GM19043 (cell line): ENCODE data around the gene MAEA.

Source experiments
- ATAC-seq: cut with Tn5 transposase; IDR thresholded peaks from one replicate; pipeline ENCODE4 v1.9.1; 2021; ENCODE audit warnings: low read depth; ENCODE audit not compliant: unreplicated experiment

The MAEA gene

DNA sequence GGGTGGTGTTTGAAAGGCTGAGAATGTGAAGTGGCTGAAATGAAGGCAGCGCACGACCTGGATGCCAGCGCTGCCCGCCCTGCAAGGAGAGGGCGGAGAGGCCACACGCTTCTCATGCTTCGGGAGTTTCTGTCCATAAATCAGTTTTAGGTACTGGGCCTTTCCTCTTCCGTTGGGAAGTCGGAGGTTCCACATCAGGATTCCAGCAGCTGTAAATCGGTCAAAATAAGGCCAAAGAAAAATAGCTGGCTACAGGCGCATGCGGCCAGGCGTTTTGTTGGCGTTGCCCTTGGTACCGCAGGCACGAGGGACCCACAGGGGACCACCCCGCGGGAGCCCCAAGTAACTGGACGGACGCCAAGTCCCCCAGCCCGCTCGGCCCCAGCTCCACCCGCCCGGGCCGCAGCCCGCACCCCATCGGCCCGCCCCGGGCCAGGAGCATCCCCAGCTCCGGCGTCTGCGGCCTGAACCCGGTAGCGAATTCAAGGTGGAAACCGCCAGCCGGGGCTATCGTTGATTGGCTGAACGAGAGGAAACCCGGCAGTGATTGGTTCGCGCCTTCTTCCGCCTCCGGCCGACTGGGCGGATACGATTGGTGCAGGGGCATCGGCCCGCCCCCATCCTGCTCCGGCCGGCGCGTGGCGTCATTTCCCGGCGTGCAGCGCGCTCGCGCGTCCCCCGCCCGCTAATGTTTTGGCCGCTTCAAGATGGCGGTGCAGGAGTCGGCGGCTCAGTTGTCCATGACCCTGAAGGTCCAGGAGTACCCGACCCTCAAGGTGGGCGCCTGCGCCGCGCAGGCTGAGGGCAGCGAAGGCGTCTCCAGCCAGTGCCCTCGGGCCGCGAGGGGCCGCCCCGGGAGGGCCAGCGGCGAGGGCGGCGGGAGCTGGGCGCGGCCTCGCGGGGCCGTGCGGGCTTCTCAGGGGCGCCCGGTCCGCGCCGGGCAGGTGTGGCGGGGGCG is at the start of gene MAEA:
MAEA (plus strand) TSS at position 685 of the 958 bp plus-strand sequence; CDS start at position 708, 23 bp downstream.
- ATAC-seq, result peak; percentile 95

DNA sequence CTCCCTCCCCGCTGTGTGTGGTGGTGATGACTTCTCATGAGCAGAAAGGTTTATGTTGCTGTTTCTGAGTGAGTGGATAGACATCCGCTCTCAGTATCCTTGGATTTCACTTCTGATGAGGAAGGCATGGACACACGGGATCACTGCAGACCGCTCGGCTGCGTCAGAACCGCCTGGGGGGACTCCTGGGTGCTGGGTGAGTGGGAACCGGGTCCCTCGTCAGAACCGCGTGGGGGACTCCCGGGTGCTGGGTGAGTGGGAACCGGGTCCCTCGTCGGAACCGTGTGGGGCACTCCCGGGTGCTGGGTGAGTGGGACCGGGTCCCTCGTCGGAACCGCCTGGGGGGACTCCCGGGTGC is 49.8 kb upstream of the MAEA start:
- ATAC-seq, result no peak

DNA sequence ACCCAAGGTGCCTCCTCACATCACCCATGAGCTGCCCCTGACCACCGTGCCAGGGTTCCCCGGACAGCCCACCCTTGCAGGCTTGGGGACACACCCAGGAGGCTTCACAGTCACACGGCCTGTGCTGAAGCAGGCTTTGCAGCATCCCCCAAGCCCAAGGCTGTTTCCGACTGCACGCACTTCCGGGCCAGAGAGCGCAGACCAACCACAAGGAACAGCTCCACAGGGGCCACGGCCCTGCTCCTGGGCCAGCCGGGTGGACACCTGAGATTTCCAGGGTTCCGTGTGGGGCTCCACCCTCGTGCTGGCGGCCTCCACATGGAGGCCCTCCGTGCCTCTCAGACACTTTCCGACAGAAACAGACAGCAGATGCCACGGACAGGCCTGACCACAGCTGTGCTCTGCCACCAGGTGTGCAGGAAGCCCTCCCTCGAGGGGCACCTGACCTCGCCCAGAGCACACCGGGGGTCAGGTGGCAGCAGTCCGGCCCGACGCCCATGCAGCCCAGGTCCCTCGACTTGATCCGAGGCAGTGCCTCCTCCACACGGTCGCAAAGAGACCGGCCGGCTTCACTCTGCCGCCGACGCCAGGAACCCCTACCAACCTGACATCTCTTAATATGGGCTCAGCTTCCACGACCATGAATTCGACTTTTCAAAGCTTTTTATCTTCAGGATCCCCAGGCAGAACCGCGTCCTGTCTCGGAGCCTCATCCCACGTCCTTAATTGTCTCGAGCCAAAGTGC is 48.8 kb upstream of the MAEA start:
- no peak for ATAC-seq

DNA sequence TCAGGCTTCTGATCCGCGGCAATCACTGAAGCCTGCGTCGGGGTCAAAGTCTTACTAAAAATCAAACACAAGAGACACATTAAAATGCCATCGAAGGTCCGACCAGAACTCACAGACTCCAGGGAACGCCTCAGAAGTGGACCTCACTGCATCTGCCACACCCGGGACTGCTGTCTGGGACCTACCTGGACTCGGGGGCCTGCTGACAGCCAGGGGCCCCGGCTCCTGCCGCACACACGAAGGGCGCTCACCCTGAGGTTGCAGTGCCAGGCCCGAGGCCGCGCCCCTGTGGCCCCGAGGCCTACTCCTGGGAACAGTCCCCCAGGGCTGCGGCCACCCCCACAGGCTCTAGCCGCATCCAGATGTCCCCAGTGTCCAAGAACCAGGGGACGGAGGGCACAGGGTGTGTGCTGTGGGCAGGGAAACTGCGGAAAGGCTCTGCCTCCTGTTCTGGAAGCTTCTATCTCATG is 48.2 kb upstream of the MAEA start:
- no peak for ATAC-seq

DNA sequence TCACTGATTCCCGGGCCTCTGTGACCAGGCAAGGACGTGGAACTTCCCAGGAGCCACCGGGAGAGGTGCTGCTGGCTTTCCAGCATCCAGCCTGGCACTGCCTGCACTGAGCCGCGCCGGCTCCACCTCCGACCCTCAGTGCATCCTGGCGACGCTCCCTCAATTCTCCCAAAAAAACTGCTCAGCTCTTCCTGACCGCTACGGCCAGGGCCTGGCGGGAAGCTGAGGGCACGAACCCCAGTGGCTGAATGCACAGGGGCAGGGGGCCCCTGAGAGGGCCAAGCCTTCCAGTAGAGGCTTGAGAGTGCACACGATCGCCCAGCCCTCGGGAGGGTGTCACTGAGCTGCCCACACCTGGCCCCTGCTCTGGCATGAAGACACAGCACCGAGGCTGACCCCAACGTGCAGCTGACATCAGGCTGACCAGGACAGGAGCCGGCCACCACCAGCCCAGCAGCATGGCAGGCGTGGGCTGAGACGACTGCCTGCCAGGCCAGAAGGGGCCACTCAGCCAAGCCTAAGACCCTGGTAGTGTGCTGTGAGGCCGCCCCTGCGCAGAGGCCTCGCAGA is 47.7 kb upstream of the MAEA start:
- no peak for ATAC-seq

DNA sequence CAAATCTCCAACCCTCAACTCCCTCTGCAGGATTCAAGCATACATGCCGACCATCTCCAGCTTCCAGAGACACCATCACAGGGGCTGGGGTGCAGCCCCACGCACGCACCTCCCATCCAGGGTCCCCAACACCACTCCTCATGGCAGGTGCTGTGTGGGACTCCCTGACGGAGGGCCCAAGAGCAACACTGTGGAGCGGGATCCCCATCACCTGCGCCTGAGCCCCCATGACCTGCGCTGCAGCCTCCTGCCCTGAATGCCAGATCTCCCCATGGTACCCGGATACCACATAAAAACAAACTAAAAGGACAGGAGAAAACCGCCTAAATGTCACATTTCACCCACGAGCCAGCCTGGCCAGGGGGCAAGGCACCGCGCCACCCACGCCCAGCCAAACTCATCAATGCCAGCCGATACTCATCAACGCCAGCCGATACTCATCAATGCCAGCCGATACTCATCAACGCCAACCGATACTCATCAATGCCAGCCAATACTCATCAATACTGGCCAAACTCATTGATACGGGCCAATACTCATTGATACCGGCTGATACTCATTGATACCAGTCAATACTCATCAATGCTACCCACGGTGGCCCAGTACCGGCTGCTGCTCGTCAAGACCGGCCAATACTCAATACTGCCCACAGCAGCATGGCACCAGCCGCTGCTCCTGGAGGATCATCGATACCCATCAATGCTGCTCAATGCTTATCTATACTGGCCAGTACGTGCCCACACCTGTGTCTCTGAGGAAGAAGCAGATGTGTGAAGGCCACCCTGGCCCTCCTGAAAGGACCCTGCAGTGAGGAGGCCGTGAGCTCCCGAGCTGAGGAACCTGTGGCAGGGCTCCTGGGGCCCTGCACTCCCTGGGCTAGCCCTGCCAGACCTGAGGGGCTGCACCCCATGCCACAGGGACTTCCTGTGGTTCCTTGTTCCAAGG is 46.9 kb upstream of the MAEA start:
- ATAC-seq, result no peak

DNA sequence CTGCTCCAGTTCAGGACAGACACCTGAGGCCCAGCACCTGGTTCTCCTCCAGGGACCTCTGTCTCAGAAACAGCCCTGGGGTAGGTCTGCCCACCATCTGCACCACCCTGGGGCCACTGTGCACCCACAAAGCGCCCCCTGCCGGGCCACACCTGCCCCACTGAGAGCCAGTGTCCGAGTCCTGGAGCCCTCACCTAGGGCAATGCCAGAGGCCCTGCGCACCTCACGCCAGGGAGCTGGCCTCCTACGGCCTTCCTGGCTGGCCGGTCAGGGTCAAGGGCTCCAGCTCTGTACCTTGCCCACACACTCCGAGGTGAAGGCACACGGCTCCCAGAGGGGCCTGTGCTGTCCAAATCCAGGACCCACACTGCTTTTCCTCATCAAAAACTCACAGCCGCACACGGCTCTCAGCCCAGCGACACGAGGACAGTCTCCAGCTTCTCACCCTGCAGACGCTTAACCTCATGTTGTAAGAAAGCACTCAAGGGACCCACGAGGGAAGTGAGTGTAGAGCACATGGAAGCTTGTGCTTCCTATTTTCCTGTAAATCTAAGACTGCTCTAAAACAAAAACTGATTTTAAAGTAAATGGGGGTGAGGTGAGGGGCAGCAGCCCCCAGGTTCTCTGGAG is 46.1 kb upstream of the MAEA start:
- no peak for ATAC-seq

DNA sequence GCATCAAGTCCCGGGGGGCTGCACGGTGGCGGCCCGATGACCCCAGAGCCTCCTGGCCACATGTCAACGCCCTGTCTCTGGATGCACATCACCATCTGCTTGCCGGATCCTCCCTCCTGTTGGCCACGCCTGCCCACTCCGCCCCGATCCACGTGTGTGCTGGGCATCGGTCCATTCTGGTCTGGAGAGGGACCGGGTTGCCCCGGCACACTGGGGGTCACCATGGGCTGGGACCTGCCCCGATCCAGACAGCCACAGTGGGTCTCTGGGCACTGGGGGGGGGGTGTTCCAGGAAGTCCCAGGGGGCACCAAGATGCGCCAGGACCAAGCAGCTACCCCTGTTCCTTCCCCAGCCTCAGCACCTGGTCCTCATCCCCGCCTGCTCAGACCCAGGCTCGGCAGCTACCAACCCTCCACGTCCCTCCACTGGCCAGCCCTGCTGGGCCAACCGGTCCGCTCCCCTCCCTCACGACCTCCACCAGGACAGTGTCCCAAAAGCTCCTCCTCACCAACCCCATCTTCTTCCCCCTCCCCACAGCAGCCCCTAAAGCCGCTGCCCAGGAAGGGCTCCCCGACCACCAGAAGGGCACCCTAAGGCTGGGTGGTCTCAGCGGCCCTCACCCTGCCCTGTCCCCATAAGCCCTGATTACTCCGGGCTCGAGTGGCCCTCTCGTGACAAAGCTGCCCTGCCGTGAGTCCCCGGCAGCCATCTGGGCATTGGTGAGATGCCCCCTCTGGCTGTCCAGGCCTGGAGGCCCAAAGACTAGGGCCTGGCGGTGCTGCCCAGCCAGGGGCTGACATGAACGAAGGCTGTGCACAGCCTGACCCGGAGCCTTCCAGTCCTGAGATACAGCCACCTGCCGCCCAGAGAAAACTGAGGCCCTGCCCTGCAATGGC is 45.4 kb upstream of the MAEA start:
- ATAC-seq, result no peak

DNA sequence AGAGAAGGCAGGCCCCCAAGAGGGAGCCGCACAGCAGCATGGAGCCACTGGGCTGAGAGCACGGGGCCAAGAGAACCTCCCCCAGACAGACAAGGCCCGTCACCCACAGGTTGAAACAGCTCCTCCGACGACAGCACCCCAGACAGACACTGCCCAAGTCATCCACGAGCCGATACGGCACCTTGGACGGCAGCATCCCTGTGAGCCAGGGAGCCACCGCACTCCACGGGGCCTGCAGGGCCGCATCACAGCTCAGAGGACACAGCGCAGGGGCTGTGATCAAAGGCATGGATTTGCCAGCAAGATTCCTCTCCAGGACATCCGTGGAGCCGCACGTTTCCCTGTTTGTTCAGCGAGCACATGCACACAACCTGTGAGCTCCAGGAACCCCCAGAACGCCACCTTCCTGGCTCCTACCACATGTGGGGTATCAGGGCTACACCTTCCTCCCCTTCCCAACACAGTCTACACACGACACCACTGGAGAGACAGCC is 44.7 kb upstream of the MAEA start:
- no peak for ATAC-seq

DNA sequence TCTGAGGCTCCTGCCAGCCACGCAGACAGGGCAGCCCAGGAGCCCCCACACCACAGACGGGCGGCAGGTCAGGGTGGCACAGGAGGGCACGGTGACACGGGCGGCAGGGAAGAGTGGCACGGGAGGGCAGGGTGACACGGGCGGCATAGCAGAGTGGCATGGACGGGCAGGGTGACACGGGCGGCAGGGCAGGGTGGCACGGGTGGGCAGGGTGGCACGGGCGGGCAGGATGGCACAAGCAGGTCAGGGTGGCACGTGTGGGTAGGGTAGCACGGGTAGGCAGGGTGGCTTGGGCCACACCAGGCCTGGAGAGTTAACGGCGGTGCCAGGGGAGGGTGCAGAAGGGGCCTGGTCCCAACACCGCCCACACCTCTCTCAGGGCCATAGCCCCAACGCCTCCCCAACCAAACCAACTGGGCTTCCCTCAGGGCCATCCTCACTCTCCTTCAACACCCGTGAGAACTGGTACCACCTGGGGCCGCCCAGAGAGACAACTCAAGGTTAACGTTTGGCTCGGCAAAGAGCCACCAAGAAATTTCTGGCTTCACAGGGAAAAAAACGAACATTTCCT is 44.1 kb upstream of the MAEA start:
- ATAC-seq, result no peak

DNA sequence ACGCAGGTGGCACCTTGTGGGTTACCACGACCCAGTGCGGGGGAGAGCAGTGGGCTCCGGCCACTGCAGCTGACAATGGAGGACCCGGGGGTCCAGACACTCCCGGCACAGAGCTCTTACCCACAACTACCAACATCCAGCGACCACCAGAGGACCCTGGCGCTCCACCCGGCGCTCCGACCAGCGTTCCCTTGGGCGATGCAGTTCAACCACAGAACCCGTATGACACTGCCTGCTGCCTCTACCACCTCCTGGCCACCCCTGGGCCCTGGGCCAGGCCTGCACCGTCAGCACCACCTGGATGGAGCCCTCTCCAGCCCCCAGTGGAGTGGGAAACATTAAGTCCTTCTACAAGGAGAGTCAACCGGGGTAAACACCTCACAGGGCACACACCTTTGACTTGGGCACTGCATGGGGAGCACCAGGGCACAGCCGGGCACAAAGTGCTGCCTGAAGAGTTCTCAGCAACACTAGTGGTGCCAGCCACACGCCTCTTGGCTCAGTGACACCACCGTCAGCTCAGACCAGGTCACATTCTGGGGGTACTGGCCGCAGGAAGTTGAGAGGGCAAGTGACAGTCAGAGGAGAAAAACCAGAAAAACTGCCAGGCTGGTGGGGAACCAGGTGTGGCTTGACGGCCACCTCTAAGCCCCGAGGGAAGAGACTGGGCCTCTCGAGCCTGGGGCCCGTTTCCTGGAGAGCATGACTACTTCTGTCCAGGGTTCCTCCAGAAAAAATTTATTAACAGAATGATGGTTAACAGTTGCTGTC is 43.4 kb upstream of the MAEA start:
- no peak for ATAC-seq

DNA sequence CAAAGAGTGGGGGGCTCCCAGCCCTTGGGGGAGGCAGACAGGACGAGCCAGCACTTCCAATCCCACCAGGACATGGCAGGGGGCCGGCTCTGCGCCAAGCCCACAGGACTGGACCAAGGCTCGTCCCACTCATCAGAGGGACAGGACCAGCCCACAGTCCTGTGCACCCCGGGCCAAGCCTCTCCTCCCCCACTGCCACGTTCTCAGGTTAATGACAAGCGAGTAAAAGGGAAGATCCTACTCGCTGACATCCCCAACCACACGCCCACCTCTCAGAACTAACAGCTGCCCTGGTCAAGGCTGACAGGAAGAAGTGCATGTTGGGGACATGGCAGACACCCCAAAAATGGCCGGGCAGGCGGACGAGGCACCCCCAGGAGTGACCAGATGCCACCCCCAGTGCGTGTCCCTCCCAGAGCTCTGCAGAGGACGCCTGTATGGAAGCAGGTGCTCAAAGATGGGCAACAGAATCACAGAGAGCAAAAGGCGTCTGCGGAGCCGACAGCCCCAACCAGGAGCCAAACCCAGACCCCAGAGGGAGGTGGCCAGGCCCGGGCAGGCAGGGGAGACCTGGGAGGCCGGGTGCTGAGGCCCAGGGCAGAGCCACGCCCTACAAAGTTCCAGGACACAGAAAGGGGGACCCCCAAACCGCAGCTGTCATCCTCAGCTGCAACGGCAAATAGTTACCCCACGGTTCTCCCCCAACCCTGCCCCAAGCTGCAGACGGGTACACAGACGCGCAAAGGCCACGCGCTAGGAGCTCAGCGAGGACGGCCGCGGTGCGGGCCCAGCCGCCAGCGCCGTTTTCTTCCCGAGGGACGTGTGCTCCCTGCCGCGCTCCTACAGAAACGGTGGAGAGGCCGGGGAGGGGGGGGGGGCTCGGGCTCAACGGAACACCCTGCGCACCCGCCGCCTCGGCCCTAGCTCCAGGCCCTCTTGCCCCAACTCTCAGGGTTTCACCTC is 42.5 kb upstream of the MAEA start:
- no peak for ATAC-seq

DNA sequence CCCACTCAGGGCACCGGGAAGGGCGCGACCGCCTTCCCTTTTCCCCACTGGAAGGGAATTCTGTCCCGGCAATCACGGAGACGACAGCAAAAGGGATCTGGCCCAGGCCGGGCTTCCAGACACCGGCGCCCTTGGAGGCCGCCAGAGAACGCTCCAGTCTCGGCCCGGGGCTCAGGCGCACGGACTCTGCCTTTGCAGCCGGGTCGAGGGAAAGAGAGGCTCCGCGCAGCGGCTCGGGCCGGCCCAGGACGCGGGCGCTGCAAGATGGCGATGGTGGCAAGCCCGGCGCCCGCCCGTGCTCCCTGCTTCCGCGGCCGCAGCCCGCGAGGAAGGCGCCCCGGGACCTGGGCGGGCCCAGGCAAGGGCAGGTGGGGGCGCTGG is 41.8 kb upstream of the MAEA start:
- peak; percentile 13 for ATAC-seq

DNA sequence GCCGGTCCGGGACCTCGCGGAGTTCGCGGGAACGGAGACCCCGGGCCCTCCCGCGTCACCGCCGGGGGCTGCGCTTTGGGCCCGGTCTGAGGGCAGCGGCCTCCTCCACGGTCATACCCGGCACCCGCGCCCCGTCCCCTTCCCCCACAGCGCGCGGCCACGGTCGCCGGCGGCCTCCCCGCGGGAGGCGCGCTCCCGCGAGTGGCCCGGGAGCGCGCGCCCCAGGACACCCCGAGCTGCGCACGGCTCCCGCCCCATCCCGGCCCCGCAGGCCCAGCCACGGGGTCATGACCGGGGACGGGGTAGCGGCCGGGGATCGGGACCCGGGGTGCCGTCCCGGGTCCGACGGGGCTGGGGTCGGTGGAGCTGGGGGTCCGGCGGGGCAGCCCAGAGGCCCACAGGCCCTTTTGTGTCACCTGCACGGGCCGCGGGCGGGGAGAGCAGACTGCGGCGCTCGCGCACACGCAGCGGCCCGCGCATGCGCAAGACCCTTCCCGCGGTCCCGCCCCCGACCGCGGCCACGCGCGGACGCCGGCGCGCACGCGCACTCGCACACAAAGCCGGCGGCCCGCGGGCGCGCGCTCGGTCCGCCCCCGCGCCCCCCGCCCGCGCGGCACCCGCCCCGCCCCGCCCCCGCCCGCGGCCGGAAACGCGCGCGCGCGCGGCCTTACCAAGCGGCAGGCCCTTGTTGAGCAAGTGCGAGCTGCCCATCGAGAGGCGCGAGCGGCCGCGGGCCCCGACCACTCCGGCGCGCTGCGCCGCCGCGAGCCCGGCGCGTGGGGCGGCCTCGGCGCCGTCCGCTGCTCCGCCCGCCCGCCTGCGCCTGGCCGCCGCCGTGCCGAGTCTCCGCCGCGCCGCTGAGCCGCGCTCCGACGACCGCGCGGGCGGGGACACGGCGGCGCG is 41.2 kb upstream of the MAEA start, which contains the start of gene CTBP1:
CTBP1 (minus strand) TSS at position 886 of the 903 bp plus-strand sequence. CDS start 7,799 bp downstream, outside the sequence.
- peak; percentile 32 for ATAC-seq

DNA sequence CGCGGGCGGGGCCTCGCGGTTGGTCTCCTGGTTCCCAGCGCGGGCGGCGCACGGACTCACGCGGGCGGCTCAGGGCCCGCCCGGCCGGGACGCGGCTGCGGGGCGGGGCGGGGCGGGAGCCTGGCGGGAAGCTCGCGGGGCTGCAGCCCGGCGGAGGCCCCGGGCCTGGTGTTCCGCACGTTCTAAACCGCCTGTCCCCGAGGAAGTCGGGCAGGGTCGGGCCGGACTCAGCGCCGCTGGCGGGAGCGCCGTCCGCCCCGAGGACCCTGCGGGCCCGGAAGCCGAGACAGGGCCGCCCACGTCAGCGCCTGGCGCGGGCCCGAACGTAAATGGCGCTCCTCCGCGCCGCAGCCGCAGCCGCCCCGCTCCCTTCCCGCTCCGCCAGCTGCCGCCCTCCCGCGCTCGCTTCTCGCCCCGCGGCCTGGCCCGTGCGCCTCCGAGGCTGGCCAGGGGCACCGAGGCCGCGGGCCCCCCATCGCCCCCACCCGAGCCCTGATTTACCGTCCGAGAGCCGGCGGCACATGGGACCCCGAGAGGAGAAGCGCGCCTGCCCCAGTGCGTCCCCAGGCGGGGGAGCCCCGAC is 40.5 kb upstream of the MAEA start:
- ATAC-seq, result peak; percentile 42
